Measurements from ENCODE around the gene PDE6D. TPM values are rescaled to one million over a fixed set of nuclear protein-coding genes. Genes with fewer than 3 reads are reported as not detected.

The PDE6D gene
- total RNA-seq, 2 donors from 2014 or later, result 20.4 to 28.9 TPM

DNA sequence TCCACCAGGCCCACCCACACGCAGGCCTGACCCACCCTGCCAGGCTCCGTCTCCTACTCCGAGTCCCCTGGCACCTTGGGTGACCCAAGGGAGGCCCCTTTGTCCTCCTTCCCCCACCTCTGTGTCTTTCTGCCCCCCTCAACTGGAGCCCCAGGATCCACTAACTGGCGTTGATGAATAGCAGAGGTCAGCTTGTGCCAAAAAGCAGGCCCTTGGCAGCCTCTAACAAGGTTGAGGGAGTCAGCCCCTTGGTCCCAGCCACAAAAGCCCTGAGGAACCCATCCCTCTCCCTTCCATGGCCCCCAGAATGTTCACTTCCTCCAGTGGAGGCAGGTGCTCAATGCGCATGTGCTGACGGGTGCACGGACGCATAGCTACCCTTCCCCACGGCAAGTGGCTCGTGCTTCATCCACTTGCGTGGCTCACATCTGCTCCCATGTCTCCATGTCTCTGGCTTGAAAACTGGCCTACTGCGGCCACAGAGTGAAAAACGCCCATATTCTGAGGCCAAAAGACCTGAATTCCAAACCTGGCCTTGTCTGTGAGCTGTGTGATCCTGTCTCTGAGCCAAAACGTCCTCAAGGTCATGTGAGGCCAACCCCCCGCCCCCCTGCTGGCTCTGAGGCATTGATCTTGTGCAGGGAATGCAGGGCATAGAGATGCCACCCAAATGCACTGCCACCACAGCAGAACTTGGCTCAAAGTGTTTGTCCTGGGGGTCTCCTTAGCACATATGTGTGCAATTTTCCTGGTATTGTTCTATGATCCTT, 91.8 kb downstream of the PDE6D start:
- H3K36me3 Mint-ChIP-seq (ENCODE audit: low read depth), result no peaks in the 10 kb centered on the region
- no peaks in the 10 kb centered on the region for H3K4me1 Mint-ChIP-seq
- ATAC-seq (replicated peaks), result no peak
- no peaks in the 10 kb centered on the region for H3K9me3 Mint-ChIP-seq
- no peaks in the 10 kb centered on the region for H3K27me3 Mint-ChIP-seq
- no peak overlapping the region for H3K4me3 Mint-ChIP-seq
- H3K27ac Mint-ChIP-seq, result peak overlapping the region; percentile 30

DNA sequence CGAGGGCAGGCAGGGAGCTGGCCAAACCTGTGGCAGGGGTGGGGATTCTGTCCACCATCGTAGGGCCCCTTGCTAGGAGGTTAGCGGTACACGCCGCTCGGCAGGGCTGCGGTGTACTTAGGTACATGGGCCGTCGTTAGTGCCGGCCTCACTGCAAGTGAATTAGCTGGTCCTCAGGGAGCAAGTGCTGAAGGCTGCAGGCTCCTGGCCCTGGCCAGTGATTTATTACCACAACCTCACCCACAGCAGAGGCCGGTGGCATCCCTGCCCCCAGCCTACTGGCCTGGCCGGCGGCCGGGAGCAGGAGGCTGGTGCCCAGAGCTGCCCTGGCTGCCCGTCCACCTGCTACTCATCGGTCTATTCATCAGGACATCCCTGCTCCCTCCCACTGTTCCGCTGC, 92.4 kb downstream of the PDE6D start:
- H3K9me3 Mint-ChIP-seq, result no peaks in the 10 kb centered on the region
- H3K27me3 Mint-ChIP-seq, result peaks cover 3% of the 10 kb centered on the region
- ATAC-seq (replicated peaks), result no peak
- no peaks in the 10 kb centered on the region for H3K36me3 Mint-ChIP-seq (ENCODE audit: low read depth)
- H3K27ac Mint-ChIP-seq, result no peak overlapping the region
- no peaks in the 10 kb centered on the region for H3K4me1 Mint-ChIP-seq
- H3K4me3 Mint-ChIP-seq, result no peak overlapping the region

DNA sequence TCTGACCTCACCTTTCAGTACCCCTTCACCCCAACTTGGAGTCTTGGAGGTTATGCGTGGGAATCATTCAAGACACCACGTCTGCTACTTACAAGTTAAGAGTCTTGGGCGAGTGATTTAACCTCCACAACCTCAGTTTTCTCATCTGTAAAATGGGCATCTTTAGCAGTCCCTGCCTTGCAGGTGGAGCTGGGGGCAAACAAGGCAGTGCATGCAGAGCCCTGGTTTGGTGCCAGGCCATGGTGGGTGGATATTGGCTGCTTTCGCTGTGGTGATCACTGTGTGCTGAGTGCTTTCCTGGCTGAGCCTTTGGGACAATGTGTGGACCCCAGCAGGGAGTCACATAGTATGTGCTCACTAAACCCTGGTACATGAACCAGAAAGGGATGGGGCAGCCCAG, 93.1 kb downstream of the PDE6D start:
- Mint-ChIP-seq H3K4me1 (no peaks in the 10 kb centered on the region), H3K27ac (no peak overlapping the region), H3K9me3 (no peaks in the 10 kb centered on the region), H3K36me3 (ENCODE audit: low read depth) (no peaks in the 10 kb centered on the region), H3K4me3 (no peak overlapping the region), H3K27me3 (peaks cover 3% of the 10 kb centered on the region)
- ATAC-seq (replicated peaks), result no peak

DNA sequence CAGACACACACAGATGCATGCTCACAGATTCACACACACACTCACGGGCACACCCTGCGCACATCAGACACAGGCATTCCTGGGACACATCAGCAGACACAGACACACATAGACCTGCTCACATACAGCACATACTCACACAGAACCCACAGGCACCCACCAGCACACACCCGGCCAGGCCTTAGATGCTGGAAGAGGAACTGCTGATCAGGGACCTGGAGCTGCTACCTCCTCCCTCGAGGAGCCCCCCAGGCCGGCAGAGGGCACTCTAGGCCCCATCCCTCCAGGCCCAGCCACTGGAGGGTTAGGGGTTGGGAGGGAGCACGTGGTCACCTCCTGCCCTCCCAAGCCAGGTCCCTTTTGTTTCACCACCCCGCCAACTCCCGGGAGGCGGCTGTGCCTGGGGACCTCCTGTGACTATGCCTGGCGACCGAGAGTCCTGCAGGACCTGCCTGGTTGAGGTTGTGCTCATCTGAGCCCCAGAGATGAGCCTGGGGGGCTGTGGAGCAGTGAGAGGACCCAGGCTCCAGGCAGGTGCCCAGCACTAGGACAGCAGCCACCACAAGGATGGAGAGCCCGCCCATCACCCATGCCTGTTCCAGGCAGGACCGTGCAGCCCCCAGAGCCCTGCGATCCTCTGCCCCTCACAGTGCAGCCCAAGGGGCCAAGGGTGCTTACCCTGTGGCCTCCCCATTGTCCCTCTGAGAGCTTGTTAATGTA, 93.8 kb downstream of the PDE6D start:
- Mint-ChIP-seq H3K36me3 (ENCODE audit: low read depth) (no peaks in the 10 kb centered on the region), H3K4me1 (no peaks in the 10 kb centered on the region), H3K27ac (no peak overlapping the region), H3K27me3 (peaks cover 8% of the 10 kb centered on the region), H3K4me3 (no peak overlapping the region), H3K9me3 (no peaks in the 10 kb centered on the region)
- peak; percentile 86 for ATAC-seq (replicated peaks)

DNA sequence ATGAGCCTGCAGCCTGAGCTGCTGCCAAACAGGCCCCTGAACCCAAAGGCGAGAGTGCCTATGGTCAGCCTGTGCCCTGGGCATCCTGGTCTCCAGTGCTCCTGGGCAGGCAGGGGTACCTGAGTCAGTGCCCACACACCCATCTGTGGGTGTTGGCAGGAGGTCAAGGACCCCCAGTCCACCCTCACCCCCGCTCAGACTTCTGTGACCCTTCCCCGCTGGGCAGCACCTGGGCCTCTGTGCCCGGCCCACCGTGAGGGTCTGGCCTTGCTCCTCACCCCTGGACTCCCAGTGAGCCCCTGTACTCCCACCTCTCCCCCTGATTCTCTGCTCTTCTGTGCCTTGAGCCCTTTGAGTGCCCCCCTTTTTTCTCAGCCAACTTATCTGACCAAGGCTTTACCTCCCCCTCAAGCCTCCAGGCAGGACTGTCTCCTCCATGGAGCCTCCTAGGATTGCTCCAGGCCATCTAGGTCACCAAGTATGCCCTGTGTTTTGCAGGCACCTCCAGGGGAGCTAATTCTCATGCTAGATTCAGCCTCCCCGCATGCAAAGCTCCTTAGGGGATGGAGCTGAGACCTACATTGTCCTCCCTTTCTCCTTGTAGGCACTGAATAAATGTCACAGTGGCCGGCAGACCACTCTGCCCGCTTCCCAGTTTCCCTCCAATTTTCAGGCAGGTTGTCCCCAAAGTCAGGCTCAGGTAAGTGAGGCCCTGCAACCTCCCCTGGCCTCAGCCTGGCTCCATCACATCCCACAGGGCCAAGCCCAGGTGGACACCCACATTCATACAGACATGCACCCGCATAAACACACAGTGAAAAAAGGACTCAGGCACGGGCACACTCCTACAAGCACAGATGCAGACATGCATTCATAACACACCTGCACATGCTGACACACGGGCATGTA, 94.6 kb downstream of the PDE6D start:
- Mint-ChIP-seq H3K4me1 (no peaks in the 10 kb centered on the region), H3K27me3 (peaks cover 13% of the 10 kb centered on the region), H3K27ac (no peak overlapping the region), H3K36me3 (ENCODE audit: low read depth) (no peaks in the 10 kb centered on the region), H3K9me3 (no peaks in the 10 kb centered on the region), H3K4me3 (no peak overlapping the region)
- no peak for ATAC-seq (replicated peaks)

DNA sequence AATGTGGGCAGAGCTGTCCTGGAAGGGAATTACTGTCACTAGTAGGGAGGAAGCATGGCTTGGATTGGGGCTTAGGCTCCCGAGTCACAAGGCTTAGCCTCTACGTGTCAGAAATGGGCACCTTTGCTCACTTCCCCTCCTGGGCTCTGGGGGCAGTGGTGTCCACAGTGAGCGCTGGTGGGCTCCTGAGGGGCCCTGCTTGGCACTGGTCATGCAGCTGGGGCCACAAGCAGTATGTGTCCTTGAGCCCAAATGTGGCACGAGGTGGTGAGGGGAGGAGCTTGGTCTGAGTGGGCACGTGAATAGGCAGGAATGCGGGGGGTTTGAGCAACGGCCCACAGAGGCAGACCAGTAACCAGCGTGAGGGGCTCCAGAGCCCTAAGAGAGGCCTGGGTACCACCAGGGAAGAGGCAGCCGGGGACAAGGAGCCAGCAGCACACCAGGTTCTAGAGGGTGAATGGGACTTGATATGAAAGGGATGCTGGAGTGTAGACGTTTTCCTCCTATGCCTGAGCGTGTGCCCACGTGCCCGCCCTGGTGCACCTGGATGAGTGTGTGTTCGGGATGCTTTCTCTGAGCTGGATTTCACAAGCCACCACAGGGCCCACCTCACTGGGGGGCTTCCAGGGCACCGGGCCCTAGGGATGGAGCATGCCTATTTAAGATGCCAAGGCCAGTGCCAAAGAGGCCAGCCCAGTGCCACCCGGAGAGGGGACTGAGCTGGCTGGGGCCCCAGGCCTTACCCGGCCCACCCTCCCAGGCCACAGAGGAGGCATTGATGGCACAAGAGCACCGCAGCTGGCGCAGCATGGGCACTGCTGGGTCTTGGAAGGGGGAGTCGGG, 95.5 kb downstream of the PDE6D start:
- Mint-ChIP-seq H3K27me3 (peaks cover 14% of the 10 kb centered on the region), H3K4me1 (no peaks in the 10 kb centered on the region), H3K36me3 (ENCODE audit: low read depth) (no peaks in the 10 kb centered on the region), H3K9me3 (no peaks in the 10 kb centered on the region), H3K4me3 (no peak overlapping the region), H3K27ac (no peak overlapping the region)
- ATAC-seq (replicated peaks), result no peak

DNA sequence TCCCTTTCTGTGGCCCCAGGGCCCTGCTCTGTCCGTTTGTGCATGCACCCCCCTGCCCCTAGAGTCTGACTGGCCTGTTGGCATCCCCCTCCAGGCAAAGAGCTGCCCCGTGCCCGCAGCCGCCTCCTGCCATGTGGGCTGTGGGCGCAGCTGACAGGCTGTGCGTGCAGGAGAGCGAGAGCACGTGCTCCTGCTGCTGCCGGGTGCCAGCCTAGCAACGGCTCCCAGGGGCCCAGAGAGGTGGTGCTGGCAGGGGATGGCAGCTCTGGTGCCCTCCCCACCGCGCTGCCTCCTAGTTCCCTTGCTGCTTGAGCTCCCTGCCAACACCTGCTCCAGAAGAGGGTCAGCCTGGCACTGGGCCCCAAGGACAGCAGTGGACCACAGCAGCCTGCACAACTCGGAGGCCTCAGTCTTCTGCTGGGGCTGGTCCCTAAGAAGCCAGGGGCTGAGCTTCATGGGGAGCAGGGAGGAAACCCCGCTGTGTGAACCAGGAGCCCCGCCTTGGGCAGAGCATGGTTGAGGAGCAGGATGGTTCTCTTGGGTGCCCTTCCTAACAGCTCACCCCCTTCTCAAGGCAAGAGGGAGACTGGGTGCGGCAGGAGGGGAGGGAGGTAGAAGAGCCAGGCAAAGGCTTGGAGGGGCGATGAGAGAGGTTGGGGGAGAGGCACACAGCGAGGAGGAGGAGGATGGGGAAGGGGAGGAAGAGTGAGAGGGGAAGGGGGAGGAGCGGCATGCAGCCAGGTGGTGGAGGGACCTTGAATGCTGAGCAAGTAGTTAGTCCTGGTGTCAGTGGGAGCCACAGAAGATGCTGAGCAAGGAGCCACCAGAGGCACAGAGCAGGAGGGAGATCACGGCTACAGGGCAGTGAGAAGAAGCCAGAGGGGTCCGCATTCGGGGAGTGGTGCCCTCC, 96.5 kb downstream of the PDE6D start:
- Mint-ChIP-seq H3K4me3 (no peak overlapping the region), H3K4me1 (no peaks in the 10 kb centered on the region), H3K27ac (no peak overlapping the region), H3K27me3 (peaks cover 14% of the 10 kb centered on the region), H3K36me3 (ENCODE audit: low read depth) (no peaks in the 10 kb centered on the region), H3K9me3 (no peaks in the 10 kb centered on the region)
- ATAC-seq (replicated peaks), result no peak

DNA sequence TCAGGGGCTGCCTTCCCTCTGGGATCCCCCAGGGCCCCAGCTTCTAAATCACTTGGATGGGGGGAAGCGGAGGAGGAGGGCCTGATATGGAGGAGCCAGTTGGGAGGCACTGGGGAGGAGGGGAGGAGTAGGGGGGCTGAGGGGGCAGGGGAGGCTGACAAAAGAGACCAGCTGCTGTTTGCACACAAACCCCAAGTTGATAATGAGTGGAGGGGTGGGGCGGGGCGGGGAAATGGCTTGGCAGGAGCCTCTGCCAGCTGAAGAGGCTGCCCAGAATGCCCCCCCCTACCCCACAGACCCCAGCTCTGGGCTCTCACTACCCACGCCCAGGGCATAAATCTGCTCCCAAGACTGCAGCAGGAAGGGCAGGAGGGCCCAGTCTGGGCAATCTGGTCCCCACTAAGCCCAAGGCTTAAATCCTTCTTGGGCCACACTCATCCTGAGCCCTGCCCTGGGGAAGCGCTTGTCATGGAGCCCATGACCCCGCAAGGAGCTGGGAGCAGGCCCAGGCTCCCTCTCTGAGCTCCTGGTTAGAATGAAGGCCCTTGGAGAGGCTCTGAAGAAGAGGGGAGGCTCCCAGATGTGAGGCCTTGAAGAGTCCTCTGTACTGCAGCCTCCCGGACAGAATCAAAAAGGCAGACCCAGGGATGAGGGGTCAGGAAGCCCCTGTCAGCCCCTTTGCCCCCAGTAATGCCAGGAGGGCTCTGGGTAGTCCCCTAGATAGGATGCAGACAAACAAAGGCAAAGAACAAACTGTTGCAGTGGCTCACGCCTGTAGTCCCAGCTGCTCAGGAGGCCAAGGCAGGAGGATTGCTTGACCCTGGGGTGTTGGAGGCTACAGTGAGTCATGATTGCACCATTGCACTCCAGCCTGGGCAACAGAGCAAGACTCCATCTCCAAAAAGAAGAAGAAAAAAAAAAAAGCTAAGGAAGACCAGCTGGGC, 97.5 kb downstream of the PDE6D start:
- H3K27me3 Mint-ChIP-seq, result peaks cover 14% of the 10 kb centered on the region
- H3K4me3 Mint-ChIP-seq, result no peak overlapping the region
- H3K27ac Mint-ChIP-seq, result no peak overlapping the region
- no peaks in the 10 kb centered on the region for H3K4me1 Mint-ChIP-seq
- no peaks in the 10 kb centered on the region for H3K9me3 Mint-ChIP-seq
- no peak for ATAC-seq (replicated peaks)
- H3K36me3 Mint-ChIP-seq (ENCODE audit: low read depth), result no peaks in the 10 kb centered on the region

DNA sequence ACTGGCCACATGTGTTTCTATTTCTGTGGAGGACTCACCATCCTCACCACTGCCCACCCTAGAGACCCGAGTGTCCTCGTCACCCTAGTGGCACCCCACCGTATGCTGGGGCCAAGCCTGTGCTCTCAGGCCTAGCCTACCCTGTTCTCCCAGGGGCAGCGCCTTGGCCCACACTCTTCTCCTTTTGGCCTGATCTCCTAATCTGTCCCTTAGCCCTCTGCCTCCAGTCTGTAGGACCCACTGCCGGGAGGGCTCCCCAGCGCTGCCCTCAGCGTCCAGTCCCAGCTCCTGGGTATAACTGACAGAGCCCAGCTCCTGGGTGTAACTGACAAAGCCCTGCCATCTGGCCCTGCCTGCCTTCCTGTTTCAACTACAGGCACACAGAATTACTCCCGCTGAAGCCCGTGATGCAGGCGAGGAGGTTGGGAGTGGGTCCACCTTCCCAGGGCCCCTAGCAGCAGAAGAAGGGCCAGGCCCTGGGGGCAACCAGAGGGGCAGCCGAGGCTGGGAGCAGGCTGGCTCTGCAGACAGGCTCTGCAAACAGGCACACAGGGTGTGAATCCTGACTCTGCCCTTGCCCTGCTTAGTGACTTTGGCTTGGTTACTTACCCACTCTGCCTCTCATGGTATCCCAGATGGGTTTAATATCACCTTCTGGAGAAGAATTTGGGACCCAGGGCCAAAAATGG, 98.3 kb downstream of the PDE6D start:
- Mint-ChIP-seq H3K27ac (peak overlapping the region; percentile 56), H3K4me3 (no peak overlapping the region), H3K36me3 (ENCODE audit: low read depth) (no peaks in the 10 kb centered on the region)

More for the DNA sequence above, 98.3 kb downstream of the PDE6D start:
- Mint-ChIP-seq H3K27me3 (peaks cover 14% of the 10 kb centered on the region), H3K4me1 (peaks cover 3% of the 10 kb centered on the region), H3K9me3 (no peaks in the 10 kb centered on the region)
- no peak for ATAC-seq (replicated peaks)
